Middle frontal gyrus (tissue), 1 donor: ENCODE results near the gene LPCAT2.

ENCODE experiments used
- DNase-seq: peaks from one replicate; pipeline ENCODE4 v3.0.0-alpha.2; 2015; ENCODE audit warnings: low spot score; ENCODE audit errors: extremely low spot score

LPCAT2 gene

DNA sequence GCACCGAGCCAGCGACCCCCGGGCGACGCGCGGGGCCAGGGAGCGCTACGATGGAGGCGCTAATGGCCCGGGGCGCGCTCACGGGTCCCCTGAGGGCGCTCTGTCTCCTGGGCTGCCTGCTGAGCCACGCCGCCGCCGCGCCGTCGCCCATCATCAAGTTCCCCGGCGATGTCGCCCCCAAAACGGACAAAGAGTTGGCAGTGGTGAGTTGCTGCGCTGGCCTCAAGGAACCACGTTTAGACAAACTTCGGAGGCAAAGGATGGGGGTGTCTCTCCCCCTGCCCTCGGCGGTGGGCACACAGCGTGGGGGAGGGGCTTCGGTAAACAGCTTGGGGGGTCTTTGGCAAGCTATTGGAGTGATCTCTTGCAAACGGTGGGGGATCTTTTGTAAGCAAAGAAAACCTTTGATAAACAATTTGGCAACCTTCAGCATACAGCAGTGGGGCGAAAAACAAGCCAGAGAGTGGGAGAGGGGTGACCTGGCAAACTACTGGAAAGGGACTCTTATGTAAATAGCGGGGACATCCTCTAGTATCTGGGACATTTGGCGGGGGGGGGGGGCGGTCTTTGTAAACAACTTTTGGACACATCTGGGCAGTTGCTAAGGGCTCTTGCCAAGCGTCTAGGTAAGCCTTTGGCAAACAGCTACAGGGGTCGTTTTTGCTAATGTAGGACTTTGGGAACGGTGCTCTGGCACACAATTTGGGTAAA is 29.3 kb upstream of the LPCAT2 start:
- DNase-seq: no peak

- DNase-seq: no peak
Observed at GRCh38 chr16:55480228-55480655, 28.6 kb upstream of the LPCAT2 start.

DNA sequence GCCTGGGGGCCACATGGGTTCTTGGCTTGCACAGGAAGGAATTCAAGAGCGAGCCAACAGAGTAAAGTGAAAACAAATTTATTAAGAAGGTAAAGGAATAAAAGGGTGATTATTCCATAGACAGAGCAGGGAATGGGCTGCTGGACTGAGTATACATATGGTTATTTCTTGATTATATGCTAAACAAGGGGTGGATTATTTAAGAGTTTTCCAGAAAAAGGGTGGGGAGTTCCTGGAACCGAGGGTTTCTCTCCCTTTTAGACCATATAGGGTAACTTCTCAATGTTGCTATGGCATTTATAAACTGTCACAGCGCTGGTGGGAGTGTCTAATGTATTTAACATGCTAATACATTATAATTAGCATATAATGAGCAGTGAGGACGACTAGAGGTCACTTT is 27.8 kb upstream of the LPCAT2 start:
- no peak for DNase-seq

DNA sequence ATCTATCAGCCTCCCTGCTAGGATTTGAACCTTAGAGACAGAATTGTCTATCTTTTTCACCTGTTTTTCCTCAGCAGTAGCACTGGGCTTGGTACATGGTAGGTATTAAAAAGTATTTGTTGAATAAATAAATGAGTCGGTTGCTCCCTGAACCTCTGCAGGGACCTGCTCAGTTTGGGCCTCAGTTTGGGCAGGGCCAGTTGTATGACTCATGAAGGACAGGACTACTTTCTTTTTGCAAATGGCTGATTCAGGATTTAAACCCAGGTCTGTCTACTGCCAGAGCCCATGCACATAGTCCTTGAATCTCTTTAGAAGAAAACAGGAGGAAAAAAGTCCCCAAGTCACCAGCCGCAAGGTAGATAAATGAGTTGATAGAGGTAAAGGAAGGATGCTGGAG is 26.8 kb upstream of the LPCAT2 start:
- DNase-seq: no peak

GRCh38 chr16:55487048-55487803 is 21.6 kb upstream of the LPCAT2 start:
- DNase-seq: no peak

GRCh38 chr16:55488306-55488705 is 20.6 kb upstream of the LPCAT2 start:
- no peak for DNase-seq

- no peak for DNase-seq
Observed at GRCh38 chr16:55489119-55489955, 19.5 kb upstream of the LPCAT2 start.

- no peak for DNase-seq
Observed at GRCh38 chr16:55489956-55490265, 19.0 kb upstream of the LPCAT2 start.

- DNase-seq: no peak
Observed at GRCh38 chr16:55490301-55490700, 18.6 kb upstream of the LPCAT2 start.

GRCh38 chr16:55491691-55492090 is 17.2 kb upstream of the LPCAT2 start:
- no peak for DNase-seq

DNA sequence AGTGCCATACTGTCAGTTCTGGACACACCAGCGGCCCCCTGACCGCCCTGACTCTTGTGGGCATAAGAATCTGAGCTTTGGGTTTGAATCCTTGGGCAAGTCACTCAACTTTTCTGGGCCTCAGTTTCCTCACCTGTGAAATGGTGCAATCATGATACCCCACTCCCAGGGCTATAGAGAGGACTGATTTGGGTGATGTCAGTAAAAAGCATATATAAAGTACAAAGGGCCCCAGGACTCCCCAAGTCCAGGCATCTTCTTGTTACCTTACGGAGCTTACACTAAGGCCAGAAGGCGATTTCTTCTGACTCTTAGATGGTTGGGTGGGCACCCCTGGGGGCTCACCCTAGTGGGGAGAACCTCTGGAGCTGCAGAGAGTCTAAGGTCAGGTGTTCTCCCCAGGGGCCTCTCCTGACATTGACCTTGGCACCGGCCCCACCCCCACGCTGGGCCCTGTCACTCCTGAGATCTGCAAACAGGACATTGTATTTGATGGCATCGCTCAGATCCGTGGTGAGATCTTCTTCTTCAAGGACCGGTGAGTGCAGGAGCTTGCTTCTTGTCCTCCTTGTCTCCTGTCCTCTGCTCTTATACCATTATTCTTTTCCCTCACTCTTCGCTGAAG is 16.0 kb upstream of the LPCAT2 start:
- no peak for DNase-seq

GRCh38 chr16:55494994-55495421 is 13.9 kb upstream of the LPCAT2 start:
- DNase-seq: peak; percentile 56

- DNase-seq: no peak
Observed at GRCh38 chr16:55495616-55496289, 13.1 kb upstream of the LPCAT2 start.

DNA sequence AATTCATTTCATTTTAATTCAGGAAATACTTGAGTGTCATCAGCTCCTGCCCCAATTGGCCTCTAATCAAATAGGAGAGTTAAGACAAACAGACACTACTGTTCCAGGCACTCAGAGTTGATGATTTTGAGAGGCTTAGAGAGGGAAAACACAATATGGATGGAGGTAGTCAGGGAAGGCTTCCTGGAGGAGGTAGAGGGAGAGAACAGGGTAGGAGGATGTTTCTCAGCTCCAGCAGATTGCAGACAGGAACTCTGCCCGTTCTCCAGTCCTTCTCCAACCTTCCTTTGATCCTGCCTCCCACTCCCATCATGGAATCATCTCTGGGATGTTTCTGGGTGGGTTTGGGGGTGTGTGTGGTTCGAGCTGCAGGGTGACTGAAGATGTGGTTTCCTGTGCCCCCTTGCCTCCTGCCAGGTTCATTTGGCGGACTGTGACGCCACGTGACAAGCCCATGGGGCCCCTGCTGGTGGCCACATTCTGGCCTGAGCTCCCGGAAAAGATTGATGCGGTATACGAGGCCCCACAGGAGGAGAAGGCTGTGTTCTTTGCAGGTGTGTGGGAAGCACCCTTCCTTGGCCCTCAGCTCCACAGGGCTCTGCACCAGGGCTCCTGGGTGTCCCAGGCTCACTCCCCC is 12.2 kb upstream of the LPCAT2 start:
- DNase-seq: no peak

DNA sequence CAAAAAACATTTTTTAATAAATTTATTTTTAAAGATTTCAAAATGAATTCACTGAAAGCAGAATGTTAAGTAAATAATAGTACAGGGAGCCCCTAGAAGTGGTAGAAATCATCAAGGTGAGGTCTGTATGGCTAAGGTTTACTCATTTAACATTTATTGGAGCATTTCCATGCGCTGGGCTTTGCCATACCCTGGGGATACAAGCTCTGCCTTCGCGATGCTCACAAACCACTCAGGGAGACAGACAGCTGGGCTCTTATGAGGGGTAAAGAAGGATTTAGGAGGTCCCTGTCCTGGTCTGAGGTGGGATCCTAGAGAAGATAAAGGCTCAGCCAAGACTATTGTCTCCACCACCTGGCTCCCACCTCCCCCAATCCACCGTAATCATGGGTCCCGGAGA is 11.3 kb upstream of the LPCAT2 start:
- no peak for DNase-seq

DNA sequence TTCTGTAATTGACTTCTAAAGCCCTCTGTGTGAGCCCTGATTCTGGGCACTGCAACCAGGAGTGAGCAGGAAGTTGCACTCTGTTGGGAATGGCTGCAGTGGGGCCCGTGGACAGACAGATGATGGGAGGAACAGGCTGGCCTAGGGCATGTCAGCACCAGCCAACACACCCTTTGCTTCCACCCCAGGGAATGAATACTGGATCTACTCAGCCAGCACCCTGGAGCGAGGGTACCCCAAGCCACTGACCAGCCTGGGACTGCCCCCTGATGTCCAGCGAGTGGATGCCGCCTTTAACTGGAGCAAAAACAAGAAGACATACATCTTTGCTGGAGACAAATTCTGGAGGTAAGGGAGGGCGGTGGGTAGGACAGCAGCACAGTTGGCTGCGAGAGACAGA is 10.8 kb upstream of the LPCAT2 start:
- no peak for DNase-seq

GRCh38 chr16:55499281-55499680 is 9.6 kb upstream of the LPCAT2 start:
- no peak for DNase-seq

DNA sequence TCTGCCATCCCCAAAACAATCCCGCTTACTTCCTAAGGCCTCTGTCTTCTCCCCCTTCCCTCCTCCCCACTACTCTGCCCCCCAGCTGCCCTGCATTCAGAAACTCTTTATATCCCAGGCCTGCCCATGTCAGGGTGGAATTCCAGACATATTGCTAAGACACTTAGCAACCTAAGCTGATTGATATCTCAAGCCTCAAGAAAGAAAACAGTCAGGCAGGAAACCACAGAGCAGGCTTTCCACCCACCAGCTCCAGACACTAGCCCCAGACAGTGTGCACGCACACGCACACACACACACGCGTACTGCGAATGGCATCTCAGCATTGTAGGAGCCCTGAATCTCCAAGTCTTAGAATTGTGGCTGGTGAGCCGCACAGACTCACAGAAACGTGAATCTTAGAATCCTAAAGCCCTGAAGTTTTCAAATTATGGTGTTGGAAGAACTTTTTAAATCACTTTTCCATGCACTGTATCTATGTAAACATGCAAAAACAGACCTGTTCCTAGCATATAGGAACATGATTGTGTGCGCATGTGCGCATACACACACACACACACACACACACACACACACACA is 8.8 kb upstream of the LPCAT2 start:
- no peak for DNase-seq

- peak; percentile 22 for DNase-seq
Observed at GRCh38 chr16:55500530-55501011, 8.3 kb upstream of the LPCAT2 start.
